ENCODE measurements around the gene SPHK2.
"Not testable (repeated sequence)": the region's sequence is repeated elsewhere in the genome, so short reads cannot be mapped to it uniquely, and the experiment has no call there.

Gene SPHK2

GRCh38 chr19:48637449-48637947 is 18.2 kb downstream of the SPHK2 start:
- peak; percentile 99 to 100 for DNase-seq (ENCODE audit: low read depth in 2 of 2)

DNA sequence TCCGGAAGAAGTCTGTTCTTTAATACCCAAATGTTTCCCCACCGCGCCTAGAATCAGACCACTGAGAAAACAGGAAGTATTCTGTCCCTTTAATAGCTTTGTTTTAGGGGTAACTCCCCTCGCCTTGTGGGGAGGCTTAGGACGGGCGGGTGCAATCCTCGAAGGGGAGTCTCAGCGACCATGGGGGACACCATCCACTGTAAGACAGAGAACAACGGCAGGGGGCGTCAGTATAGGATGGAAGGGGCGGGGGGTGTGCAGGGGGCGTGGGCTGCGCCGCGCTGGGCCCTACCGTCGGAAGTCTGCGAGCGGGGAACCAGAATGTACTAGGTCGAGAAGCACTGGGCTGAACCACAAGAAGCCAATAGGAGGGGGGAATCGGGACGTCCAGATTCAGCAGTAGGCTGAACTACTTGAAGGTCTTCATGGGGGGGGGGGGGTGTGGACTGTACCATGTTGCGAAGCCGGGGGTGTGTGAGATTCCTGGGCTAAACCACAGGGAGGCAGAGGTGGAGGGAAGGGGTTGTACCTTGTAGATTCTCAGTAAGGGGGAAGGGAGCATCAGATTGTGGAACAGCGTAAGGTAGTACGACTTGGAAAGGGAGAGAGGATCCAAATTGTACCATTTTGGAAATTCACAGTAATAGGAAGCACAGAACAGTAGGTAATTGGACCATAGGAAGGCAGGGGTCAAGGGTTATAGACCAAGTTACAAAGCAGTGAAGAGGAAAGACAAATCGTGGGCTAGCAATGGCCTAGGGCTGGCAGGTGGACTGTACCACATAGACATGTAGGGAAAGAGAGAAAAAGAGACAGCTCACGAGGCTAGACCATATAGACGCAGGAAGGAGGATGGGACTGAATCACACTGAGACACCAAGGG is 18.9 kb downstream of the SPHK2 start:
- DNase-seq (ENCODE audit: low read depth in 2 of 2) = peak; percentile 62 to 69

- DNase-seq (ENCODE audit: low read depth in 2 of 2) = no peak
These were observed 19.6 kb downstream of the SPHK2 start for GRCh38 chr19:48638831-48639381.

DNA sequence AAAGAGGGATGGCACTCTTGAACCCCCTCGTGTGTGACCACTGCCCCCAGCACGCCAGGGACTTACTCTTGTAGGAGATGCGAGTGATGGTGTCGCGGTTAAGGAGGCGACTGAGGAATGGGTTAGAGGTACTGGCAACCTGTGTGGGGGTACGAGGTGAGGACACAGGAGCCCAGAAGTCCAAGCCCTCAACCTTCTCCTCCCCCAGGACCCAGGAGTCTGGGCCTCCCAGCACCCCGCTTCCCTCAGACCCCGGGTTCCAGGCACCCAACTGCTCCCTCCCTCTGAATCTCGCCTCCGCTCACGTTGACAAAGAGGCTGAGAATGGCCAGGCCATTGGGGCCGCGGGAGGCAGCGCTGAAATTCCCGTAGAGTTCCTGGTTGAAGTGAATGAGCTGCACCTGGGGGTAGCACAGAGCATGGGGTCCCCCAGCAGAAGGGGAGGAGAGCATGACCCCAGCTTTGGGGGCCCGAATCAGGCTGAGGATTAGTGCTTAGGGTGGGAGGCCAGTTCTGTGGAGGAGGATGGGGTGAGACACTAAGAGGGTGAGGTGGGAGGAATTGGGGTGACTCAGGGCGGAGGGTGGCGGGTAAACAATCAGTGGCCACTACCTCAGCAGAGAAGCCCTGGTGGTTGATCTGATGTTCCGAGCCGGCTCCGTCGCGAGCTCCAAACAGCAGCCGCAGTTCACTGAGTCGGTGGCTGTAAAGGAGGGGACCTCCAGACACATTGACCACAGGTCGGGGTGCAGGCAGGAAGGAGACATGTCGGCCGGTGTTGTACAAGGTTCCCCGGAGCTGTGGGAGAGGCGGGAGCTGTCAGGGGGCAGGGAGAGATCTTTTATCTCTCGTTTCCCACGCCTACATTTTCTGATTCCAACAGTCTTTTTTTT is 20.4 kb downstream of the SPHK2 start:
- DNase-seq (ENCODE audit: low read depth in 2 of 2) = no peak

DNA sequence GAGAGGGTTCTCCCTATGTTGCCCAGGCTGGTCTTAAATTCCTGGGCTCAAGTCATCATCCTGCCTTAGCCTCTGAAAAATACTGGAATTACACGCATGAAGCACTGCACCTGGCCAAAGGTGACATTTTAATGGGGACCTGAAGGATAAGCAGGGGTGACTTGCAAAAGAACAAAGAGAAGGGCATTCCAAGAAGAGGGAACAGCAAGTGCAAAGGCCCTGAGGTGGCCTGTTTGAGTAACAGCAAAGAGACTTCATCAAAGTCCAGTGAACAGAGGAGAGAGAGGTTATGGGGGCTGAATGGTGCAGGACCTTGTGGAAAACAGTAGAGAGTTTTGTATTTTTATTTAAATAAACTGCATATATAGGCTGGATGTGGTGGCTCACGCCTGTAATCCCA is 22.5 kb downstream of the SPHK2 start:
- no peak for DNase-seq (ENCODE audit: low read depth in 2 of 2)

- DNase-seq (ENCODE audit: low read depth in 2 of 2) = no peak
These were observed 23.6 kb downstream of the SPHK2 start for GRCh38 chr19:48642862-48643261.

- DNase-seq (ENCODE audit: low read depth in 2 of 2) = no peak
These were observed 25.0 kb downstream of the SPHK2 start for GRCh38 chr19:48644355-48644754.

DNA sequence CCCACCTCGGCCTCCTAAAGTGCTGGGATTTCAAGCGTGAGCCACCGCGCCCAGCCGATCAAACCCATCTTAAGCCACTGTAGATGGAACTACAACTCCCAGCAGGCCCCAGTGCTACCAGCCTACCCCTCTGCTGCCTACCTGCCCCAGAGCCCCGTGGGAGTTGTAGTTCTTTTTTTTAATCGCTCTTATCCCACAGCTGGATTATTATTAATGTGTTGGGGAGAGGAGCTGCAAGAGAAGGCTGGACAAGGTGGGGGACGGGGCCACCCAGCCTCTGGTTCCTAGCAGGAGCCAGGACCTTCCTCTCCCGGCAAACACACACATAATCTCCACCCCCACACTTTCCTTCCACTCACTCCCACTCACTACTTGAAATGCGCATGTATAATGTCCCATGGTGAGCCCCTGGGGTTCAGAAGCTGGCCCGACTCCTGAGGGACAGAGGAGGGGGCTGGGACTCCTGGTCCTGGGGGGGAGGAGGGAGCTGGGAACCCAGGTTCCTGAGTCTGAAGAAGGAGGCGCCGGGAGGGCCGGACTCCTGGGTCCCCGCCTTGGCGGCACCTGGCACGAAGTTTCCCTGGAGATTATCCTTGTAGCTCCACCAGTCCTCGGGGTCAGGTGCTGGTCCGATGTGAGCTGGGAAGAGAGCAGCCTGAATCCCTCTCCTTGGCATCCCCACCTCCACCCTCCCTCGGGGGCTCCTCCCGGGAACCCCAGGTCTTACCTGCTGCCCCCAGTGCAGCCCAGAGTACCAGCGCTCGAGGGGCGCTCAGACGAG is 25.7 kb downstream of the SPHK2 start:
- DNase-seq (ENCODE audit: low read depth in 2 of 2) = peak; percentile 37 to 63

DNA sequence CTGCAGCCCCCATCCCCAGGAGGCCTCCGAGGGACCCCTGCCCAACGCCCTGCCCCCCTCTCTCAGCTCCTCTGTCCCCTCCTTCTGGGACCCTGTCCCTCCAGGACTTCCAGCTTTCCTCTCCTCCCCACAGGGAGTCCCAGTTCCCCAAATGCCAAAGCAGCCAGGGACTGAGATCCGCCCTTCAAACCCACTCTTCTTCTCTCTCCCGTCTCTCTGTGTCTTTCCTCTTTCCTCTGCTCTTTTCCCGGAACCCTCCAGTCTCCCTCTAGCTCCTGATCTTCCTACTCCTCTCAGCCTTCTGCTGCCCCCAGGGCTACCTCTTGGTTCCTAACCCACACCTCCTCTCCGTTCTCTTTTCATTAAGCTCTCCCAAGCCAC is 26.3 kb downstream of the SPHK2 start:
- DNase-seq (ENCODE audit: low read depth in 2 of 2) = no peak

DNA sequence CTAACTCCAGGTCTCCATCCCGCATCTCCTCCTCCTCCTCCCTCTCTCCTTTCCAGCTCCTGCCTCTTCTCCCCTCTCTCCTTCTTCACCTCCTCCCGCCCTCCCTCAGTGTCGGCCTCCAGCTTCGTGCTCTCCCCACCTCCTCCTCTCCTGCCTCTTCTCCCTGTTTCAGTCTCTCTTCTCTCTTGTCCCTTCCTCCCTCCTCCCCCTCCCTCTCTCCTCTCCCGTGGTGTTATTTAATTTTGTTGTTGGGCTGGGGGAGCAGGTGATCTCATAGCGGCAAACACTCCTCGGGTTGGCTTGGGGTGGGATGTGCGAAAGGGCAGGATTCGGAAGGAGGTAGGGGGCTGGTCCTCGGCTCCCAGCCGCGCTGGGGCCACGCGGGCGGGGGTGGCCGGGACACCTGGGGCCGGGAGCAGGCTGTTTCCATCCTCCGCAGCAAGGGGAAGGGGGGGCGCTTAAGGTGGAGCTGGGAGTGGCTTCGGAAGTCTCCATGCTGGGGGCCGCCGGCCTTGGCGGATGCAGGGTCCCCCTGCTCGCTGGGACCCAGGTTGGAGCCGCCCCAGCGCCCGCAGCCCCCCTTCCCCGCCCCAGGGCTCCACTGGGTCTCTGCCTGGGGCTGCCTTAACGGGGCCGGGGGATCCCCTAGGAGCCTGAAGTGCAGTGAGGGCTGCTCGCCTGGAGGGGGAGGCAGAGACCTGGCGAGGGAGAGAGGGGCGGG is 26.9 kb downstream of the SPHK2 start, which contains the start of gene CA11:
CA11 (minus strand) TSS at position 187 of the 721 bp plus-strand sequence. CDS start 555 bp downstream, outside the sequence.
- DNase-seq (ENCODE audit: low read depth in 2 of 2) = peak; percentile 80 to 84

- no peak for DNase-seq (ENCODE audit: low read depth in 2 of 2)
These were observed 27.5 kb downstream of the SPHK2 start for GRCh38 chr19:48646722-48647216.

GRCh38 chr19:48648134-48648533 is 28.8 kb downstream of the SPHK2 start:
- no peak for DNase-seq (ENCODE audit: low read depth in 2 of 2)

DNA sequence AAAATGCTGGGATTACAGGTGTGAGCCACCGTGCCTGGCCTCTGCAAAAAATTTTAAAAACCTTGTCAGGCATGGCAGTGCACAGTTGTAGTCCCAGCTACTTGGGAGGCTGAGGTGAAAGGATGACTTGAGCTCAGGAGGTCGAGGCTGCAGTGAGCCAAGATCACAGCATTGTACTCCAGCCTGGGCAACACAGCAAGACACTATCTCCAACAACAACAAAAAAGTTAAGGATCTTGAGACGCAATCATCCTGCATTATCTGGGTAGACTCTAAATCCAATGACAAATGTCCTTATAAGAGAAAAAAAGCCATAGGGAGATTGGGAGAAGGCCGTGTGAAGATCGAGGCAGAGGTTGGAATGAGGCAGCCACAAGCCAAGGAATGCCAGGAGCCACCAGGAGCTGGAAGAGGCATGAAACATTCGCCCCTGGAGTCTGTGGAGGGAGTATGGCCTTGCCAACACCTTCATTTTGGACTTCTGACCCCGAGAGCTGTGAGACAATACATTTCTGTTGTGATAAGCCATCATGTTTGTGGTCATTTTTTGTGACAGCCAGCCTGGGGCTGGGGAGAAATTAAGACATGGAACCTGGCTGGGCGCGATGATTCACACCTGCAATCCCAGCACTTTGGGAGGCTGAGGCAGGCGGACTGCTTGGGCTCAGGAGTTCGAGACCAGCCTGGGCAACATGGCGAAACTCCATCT is 31.8 kb downstream of the SPHK2 start:
- no peak for DNase-seq (ENCODE audit: low read depth in 2 of 2)

GRCh38 chr19:48651683-48652048 is 32.4 kb downstream of the SPHK2 start:
- no peak for DNase-seq (ENCODE audit: low read depth in 2 of 2)

DNA sequence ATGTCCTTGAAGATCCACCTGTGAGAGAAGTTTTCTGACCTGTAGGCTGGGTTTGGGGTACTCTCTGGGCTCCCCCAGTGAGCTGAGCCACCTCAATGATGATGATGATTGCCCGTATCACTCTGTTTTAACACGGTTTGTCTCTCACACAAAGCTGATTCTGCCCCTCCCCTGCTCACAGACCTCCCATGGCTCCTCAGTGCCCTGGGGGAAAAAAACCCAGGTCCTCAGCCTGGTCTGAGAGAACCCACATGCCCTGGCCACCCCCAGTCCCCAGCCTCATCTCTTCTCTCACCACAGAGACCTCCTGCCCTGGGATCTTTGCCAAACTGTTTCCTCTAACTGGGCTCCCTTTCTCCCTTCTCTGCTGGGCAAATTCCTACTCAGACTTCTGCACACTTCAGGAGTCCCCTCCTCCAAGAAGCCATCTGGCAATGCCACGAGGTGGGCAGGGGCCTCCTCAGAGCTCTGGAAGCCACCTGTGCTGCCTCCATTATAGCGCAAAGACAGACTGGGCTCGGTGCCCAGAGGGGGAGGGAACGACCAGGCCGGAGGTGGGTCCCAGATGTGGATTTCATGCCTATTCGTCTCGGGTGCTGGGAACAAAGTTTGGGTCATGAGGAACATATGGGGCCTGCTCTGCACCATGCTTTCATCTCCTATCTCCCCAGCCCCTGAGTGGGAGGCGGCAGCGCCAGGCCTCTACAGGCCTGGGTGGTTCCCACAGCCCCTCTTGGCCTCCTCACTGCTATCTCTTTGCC is 35.2 kb downstream of the SPHK2 start:
- DNase-seq (ENCODE audit: low read depth in 2 of 2) = no peak

- no peak for DNase-seq (ENCODE audit: low read depth in 2 of 2)
These were observed 37.7 kb downstream of the SPHK2 start for GRCh38 chr19:48656840-48657474.

DNA sequence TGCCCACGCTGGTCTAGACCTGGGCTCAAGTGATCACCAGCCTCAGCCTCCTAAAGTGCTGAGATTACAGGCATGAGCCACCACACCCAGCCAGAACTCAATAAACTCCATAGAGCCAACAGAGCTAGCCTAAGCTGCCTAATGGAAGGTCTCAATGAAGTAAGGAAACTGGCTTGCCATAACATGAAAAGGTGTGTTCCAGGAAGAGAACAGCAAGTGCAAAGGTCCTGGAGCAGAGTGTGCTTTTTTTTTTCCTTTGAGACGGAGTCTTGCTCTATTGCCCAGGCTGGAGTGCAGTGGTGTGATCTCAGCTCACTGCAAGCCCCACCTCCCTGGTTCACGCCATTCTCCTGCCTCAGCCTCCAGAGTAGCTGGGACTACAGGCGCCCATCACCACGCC is 38.5 kb downstream of the SPHK2 start:
- DNase-seq (ENCODE audit: low read depth in 2 of 2) = not testable (repeated sequence)

- no peak for DNase-seq (ENCODE audit: low read depth in 2 of 2)
These were observed 39.2 kb downstream of the SPHK2 start for GRCh38 chr19:48658483-48658882.

DNA sequence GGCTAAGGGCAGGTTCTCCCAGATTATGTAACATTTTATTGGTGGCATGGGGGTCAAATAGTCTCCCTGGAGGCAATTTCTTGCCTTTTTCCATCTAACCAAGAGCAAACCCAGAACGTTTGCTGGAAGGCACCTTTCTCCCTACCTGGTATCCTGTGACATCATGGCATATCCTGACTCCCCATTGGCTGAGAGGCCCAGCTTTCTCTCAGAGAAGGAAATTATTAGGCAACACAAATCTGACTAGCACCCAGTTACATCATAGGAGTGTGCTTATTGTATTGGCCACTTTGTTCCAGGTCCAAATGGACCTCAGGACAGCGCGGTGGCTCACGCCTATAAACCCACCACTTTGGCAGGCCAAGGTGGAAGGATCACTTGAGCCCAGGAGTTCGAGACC is 40.5 kb downstream of the SPHK2 start:
- no peak for DNase-seq (ENCODE audit: low read depth in 2 of 2)

Measured in stimulated activated CD8-positive, alpha-beta memory T cell treated with anti-CD3 and anti-CD28 coated beads, Interleukin-2, amount 100 ng/mL, for 1 hour (primary cell).